H1 (cell line): ENCODE results near the gene SNRPD3.

Experiments used
- EZH2 ChIP-seq: fragments of 200-600 bp; sonication (generic); IDR thresholded peaks from 2 replicates; pipeline ENCODE4 v1.7.1; 2012; ENCODE audit warnings: low read depth, mild to moderate bottlenecking, moderate library complexity, low read length, inconsistent platforms; ENCODE audit not compliant: severe bottlenecking
- PHF8 ChIP-seq: fragments of 200-600 bp; sonication (generic); conservative IDR thresholded peaks from 2 replicates; pipeline ENCODE4 v1.7.1; 2012; ENCODE audit warnings: low read depth, mild to moderate bottlenecking, inconsistent platforms, low read length, moderate library complexity
- SP1 ChIP-seq: IDR thresholded peaks from 2 replicates; pipeline ENCODE4 v1.6.1; 2011; ENCODE audit warnings: low read depth, low read length
- YY1 ChIP-seq: IDR thresholded peaks from 2 replicates; pipeline ENCODE4 v1.6.1; 2011; ENCODE audit warnings: low read depth, mild to moderate bottlenecking, low read length
- ZNF274 ChIP-seq: IDR thresholded peaks from 2 replicates; pipeline ENCODE4 v1.7.0; 2012; ENCODE audit warnings: low read length, borderline replicate concordance; ENCODE audit errors: extremely low read depth
- TF ChIP-seq, protein P1 (sequence below), 3 experiments: IDR thresholded peaks; 1 replicate in 2 of 3; 2 replicates in 1 of 3; pipeline versions ENCODE4 v1.5.1 to v1.6.1; 2011; ENCODE audit warnings: low read length in 3 of 3, mild to moderate bottlenecking in 3 of 3, inconsistent platforms in 2 of 3, low read depth in 1 of 3, moderate library complexity in 1 of 3; ENCODE audit not compliant: insufficient read depth in 1 of 3; ENCODE audit errors: control extremely low read depth in 1 of 3

DNA sequence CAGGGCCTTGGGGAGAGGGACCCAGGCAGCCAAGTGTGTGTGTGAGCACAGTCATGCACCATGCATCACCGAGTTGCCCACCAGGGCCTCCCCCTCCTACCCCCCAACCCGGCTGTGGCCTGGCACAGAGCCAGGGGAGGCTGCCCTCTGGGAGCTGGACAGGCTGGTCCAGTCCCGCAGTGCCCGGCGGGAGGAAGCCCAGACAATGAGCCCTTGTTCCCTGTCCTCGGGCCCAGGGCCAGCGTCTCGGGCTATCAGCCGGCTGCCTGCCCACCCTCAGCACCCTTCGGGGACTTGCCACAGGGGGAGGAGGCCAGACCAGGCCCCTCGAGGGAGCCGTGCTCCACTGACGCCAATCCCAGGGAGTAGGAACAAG is 32.6 kb downstream of the SNRPD3 start:
- TF ChIP-seq, protein P1, sequence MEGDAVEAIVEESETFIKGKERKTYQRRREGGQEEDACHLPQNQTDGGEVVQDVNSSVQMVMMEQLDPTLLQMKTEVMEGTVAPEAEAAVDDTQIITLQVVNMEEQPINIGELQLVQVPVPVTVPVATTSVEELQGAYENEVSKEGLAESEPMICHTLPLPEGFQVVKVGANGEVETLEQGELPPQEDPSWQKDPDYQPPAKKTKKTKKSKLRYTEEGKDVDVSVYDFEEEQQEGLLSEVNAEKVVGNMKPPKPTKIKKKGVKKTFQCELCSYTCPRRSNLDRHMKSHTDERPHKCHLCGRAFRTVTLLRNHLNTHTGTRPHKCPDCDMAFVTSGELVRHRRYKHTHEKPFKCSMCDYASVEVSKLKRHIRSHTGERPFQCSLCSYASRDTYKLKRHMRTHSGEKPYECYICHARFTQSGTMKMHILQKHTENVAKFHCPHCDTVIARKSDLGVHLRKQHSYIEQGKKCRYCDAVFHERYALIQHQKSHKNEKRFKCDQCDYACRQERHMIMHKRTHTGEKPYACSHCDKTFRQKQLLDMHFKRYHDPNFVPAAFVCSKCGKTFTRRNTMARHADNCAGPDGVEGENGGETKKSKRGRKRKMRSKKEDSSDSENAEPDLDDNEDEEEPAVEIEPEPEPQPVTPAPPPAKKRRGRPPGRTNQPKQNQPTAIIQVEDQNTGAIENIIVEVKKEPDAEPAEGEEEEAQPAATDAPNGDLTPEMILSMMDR (IDR thresholded peaks at IDR 0.05; ENCODE audit: control extremely low read depth in 1 of 3, insufficient read depth in 1 of 3, low read depth in 1 of 3, low read length in 3 of 3): no peak
- no peak for TF ChIP-seq SP1
- no peak for TF ChIP-seq YY1
- no peak for TF ChIP-seq EZH2
- no peak for TF ChIP-seq ZNF274
- TF ChIP-seq PHF8: no peak
